HG02970 (cell line): ENCODE data around the gene FLOT1.

Experiments
- ATAC-seq: cut with Tn5 transposase; IDR thresholded peaks from one replicate; pipeline ENCODE4 v1.9.1; 2021; ENCODE audit warnings: mild to moderate bottlenecking, moderate library complexity, moderate number of reproducible peaks; ENCODE audit not compliant: unreplicated experiment, low FRiP score

FLOT1 gene

GRCh38 chr6:30742316-30743098 lies at the start of gene FLOT1:
FLOT1 (minus strand) TSS chr6:30742687; CDS start chr6:30742189, 498 bp downstream.
- peak; percentile 73 for ATAC-seq

- no peak for ATAC-seq
Observed at GRCh38 chr6:30790724-30791383, 48.4 kb upstream of the FLOT1 start.

- no peak for ATAC-seq
Observed at GRCh38 chr6:30789606-30790005, 47.1 kb upstream of the FLOT1 start.

GRCh38 chr6:30787954-30788353 lies 45.5 kb upstream of the FLOT1 start:
- ATAC-seq, result no peak

- no peak for ATAC-seq
Observed at GRCh38 chr6:30782425-30783014, 40.0 kb upstream of the FLOT1 start.

GRCh38 chr6:30781743-30782424 lies 39.4 kb upstream of the FLOT1 start:
- ATAC-seq, result no peak

- ATAC-seq, result no peak
Observed at GRCh38 chr6:30781395-30781742, 38.9 kb upstream of the FLOT1 start.

GRCh38 chr6:30780642-30780920 lies 38.1 kb upstream of the FLOT1 start:
- ATAC-seq, result no peak

GRCh38 chr6:30779850-30780641 lies 37.6 kb upstream of the FLOT1 start:
- no peak for ATAC-seq

GRCh38 chr6:30778001-30778635 lies 35.6 kb upstream of the FLOT1 start:
- ATAC-seq, result no peak

- no peak for ATAC-seq
Observed at GRCh38 chr6:30777155-30777485, 34.6 kb upstream of the FLOT1 start.

- no peak for ATAC-seq
Observed at GRCh38 chr6:30776390-30777154, 34.1 kb upstream of the FLOT1 start.

GRCh38 chr6:30775104-30775503 lies 32.6 kb upstream of the FLOT1 start:
- no peak for ATAC-seq

- no peak for ATAC-seq
Observed at GRCh38 chr6:30774701-30775100, 32.2 kb upstream of the FLOT1 start.

- no peak for ATAC-seq
Observed at GRCh38 chr6:30770592-30770991, 28.1 kb upstream of the FLOT1 start.

GRCh38 chr6:30769853-30770524 lies 27.5 kb upstream of the FLOT1 start:
- no peak for ATAC-seq

- ATAC-seq, result no peak
Observed at GRCh38 chr6:30769088-30769852, 26.8 kb upstream of the FLOT1 start.

GRCh38 chr6:30768634-30769087 lies 26.2 kb upstream of the FLOT1 start:
- no peak for ATAC-seq
